GM18511 (cell line): Measurements from ENCODE around the gene RCSD1.
A peak's percentile ranks its signal among the peaks of the same experiment; 100 is the strongest.

Experiments used
- ATAC-seq: cut with Tn5 transposase; IDR thresholded peaks from one replicate; pipeline ENCODE4 v1.9.1; 2021; ENCODE audit warnings: mild to moderate bottlenecking, moderate library complexity; ENCODE audit not compliant: unreplicated experiment

RCSD1 gene

DNA sequence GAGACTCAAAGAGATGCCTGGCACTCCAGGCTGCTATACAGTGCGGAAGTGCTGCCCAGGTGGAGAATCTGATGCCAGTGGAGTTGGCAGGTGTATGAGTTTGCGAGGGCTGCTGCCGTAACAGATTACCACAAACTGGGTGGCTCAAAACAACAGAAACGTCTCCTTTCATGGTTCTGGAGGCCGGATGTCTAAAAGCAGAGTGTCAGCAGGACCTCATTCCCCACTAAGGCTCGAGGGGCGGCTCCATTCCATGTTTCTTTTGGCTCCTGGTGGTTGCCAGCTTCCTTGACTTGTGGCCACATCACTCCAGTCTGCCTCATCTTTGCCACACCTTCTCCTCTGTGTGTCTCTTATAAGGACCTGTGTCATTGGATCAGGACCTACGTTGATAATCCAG lies 10.0 kb downstream of the RCSD1 start:
- no peak for ATAC-seq

GRCh38 chr1:167641786-167642500 lies 11.9 kb downstream of the RCSD1 start:
- no peak for ATAC-seq

- no peak for ATAC-seq
Observed at GRCh38 chr1:167642501-167642826, 12.4 kb downstream of the RCSD1 start.

- no peak for ATAC-seq
Observed at GRCh38 chr1:167643441-167643840, 13.4 kb downstream of the RCSD1 start.

- no peak for ATAC-seq
Observed at GRCh38 chr1:167644551-167644950, 14.5 kb downstream of the RCSD1 start.

DNA sequence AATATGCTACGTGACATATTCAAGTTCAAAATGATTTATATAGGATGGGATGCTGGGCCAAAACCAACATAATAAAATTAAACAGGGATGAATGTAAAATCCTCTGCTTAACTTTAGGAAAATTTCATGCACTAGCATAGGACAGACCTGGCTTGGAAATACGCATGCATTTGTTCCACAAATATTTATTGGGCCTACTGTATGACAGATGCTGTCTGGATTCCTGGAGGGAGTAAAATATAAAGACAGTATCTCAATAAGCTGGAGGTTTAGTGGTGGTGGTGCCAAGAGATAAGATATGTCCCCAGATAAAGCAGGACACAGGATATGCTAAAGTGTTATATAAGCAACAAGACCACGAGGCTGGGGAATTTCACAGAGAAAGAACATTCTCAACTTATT lies 15.1 kb downstream of the RCSD1 start:
- ATAC-seq = no peak

GRCh38 chr1:167645625-167646414 lies 15.8 kb downstream of the RCSD1 start:
- ATAC-seq = no peak

- no peak for ATAC-seq
Observed at GRCh38 chr1:167648252-167648849, 18.3 kb downstream of the RCSD1 start.

- no peak for ATAC-seq
Observed at GRCh38 chr1:167648978-167649744, 19.1 kb downstream of the RCSD1 start.

- peak; percentile 79 for ATAC-seq
Observed at GRCh38 chr1:167650269-167651160, 20.5 kb downstream of the RCSD1 start.

DNA sequence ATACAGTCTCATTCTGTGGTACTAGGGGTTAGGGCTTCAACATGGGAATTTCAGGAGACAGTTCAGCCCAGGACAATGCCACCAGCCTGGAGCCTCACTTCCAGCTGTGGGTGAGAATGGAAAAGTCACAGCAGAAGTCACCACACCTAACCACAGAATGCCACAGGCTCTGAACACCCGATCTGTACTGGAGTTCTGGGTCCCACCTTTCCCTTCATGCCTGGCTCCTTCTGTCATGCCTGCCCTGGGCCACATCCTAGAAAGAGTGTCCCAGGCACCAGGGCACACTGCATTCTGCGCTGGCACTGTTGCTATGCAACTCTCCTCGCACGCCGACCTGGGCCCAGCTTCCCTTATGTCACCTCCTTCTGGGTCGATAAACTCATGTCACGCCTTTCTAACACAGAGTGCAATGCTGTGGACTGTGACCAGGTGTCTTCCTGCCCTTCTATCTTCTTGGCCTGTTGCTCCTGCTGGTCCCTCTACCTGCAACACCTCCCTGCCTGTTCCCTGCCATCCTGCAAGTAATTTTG lies 21.2 kb downstream of the RCSD1 start:
- ATAC-seq = peak; percentile 50

DNA sequence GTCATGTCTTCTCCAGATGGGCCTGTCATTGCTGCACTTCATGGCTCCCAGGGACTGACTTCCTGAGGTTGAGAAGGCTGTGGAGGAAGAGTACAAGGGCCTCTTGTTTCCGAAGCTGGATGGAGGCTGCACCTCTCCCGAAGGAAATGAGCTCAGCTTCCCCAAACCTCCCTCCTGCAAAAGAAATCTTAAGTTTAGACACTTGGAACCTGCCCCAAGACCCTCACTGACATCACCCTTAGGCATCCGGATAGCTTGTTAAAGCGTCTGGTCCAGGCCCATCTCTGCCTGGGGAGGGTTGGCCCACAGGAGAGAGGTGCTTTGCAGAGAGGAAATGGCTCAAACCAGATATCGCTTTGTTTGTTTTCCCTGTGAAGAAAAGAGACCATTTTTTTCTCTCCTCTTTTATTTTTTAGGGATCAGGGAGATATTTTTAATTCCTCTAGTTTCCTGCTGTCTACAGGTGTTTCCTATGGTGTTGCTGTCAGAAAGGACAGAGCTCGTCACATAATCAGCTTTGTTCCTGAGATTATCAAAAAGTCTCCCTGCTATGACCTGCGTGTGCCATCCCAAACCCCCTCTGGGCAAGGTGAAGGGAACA lies 25.0 kb downstream of the RCSD1 start:
- ATAC-seq = no peak

DNA sequence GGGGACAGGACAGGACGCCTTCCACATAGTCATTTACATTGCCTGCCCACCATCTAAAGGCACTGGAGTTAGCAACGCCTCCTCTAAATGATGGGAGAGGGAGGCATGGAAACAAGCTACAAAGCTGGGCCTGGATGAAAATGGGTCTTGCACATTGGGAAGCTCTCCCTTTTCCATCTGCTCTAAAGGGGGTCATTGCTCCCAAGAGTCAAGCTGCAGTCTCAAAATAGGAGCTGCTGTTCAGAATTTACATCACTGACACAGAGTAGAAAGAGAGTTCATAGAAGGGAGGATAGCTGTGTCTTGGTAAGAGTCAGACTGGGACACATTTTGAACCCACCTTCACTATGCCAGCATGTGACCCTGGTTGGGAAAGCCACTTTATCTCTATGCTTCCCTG lies 26.6 kb downstream of the RCSD1 start:
- no peak for ATAC-seq

DNA sequence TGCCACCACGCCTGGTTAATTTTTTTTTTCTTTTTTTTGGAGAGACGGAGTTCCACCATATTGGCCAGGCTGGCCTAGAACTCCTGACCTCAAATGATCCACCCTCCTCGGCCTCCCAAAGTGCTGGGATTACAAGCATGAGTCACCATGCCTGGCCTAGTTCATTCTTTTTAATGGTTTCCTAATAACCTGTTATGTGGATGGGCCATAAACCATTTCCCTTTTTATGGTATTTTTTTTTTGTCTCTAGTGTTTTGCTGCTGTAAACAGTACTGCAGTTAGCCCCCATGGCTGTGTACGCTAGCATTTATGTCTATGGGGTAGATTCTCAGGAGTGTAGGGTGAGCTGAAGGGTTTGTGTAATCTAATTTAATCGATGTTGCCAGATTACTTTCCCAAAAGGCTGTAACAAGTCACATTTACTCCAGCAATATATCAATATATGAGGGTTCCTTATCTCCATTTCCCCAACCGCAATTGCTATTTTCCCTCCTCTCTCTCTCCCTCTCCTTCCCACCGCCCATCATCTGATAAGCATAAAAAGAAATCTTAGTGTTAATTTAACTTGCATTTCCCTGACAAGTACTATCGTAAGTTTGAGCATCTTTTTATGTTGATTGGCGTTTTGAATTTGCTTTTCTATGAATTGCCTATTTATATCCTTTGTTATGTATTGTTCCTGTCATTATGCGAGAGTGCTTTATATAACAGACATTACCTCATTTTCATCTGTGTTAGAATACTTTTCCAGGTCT lies 28.7 kb downstream of the RCSD1 start:
- no peak for ATAC-seq

- no peak for ATAC-seq
Observed at GRCh38 chr1:167659450-167659849, 29.4 kb downstream of the RCSD1 start.

DNA sequence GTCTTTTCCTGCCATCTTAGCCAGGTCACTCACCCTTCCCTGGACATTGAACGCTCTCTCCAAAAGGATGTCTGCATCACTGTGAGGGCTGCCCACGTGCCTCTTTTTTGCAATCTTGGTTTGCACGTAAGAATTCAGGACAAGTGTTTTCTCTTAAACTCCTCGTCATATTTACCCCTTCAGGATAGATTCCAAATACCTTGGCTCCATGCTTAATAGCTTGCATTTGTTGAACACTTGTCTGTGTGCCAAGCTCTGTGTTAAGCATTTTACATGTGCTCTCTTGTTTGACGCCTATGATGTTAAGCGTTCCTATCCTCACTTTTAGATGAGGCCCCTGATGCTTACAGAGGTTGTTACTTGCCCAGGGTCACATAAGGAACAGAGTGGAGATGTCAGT lies 29.8 kb downstream of the RCSD1 start:
- ATAC-seq = no peak

DNA sequence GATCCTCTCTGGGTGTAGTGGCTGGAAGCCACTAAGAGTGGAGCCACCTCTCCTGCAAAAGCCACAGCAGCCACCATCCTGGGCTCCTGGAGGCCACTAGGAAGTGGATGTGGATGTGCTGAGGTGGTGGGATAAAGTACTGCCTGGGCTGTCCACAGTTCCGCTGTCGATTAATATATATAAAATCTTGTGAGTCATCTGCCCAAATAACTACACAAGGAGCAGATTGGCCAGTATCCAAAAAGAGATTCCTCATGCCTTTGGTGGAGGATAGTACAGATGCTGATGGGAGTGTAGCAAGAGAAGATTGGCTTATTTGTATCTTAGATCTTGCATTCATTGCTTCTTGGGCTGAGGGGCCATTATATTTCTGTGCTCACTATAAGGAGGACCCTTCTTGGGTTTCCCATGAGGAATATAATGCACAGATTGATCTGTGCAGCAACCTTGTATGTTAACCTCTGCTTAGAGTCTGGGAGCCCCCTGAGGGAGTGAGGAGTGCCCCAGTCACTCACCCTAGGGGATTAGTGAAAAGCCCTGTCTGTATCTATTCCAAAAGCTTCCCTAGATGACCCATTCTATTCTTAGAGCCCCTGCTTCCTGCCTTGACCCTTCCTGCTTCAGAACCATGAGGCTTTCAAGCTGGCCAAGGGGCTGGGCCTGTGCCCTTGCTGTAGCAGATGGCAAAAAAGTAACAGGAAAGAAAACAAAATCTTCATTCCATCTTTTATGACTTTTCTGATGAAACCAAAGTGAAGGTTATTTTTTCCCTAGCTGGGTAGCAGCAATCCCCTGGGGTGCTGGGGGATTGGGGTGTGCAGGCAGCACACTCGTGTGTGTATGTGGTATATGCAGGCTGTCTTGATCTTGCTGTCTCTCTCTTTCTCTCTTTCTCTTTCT lies 31.7 kb downstream of the RCSD1 start:
- no peak for ATAC-seq
